LNCAP (cell line): ENCODE data around the gene PTK6.

Source experiments
- TF ChIP-seq, protein P1 (sequence below): fragments of 450-650 bp; IDR thresholded peaks from 2 replicates; pipeline ENCODE4 v1.5.1; 2017; ENCODE audit warnings: mild to moderate bottlenecking

PTK6 gene

GRCh38 chr20:63530788-63531160, 6.4 kb downstream of the PTK6 start:
- TF ChIP-seq, protein P1, sequence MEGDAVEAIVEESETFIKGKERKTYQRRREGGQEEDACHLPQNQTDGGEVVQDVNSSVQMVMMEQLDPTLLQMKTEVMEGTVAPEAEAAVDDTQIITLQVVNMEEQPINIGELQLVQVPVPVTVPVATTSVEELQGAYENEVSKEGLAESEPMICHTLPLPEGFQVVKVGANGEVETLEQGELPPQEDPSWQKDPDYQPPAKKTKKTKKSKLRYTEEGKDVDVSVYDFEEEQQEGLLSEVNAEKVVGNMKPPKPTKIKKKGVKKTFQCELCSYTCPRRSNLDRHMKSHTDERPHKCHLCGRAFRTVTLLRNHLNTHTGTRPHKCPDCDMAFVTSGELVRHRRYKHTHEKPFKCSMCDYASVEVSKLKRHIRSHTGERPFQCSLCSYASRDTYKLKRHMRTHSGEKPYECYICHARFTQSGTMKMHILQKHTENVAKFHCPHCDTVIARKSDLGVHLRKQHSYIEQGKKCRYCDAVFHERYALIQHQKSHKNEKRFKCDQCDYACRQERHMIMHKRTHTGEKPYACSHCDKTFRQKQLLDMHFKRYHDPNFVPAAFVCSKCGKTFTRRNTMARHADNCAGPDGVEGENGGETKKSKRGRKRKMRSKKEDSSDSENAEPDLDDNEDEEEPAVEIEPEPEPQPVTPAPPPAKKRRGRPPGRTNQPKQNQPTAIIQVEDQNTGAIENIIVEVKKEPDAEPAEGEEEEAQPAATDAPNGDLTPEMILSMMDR = no peak

- TF ChIP-seq, protein P1 = no peak
Observed at GRCh38 chr20:63529861-63530787, 7.1 kb downstream of the PTK6 start.

DNA sequence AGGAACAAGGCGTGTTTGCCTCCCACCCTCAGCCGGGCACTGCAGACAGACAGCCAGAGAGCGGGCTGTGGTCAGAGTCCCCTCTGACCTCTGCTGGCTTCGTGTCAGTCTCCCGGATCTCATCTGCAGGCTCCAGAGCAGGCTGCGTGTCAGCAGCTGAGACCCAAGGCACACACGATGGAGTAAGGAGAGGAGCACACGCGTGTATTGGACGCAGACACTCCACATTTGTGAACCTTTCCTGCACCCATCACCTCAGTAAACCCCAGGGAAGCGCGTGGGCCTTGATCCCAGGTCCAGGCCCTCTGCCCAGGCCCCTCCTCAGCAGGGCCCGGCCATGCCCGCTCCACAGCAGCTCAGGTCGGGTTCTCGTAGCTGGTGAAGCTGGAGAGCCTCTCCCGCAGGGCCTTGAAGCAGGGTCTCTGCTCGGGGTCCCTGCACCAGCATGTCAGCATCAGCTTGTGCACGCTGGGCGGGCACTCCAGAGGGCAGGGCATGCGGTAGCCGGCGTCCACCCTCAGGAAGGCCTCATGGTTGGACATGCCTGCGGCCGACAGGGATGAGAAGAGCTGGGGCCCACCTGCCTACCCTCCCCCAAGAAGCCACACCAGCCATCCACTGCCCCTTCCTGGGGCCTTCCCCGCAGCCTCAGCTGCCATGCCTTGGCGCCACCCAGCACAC, 7.9 kb downstream of the PTK6 start:
- TF ChIP-seq, protein P1 = no peak

- TF ChIP-seq, protein P1 = no peak
Observed at GRCh38 chr20:63527184-63527583, 10.0 kb downstream of the PTK6 start.

- TF ChIP-seq, protein P1 = no peak
Observed at GRCh38 chr20:63525971-63526370, 11.2 kb downstream of the PTK6 start.

- TF ChIP-seq, protein P1 = no peak
Observed at GRCh38 chr20:63525185-63525584, 12.0 kb downstream of the PTK6 start.

- TF ChIP-seq, protein P1 = no peak
Observed at GRCh38 chr20:63522981-63523611, 14.1 kb downstream of the PTK6 start.
